ENCODE measurements around the gene PSPN. TPM values are rescaled to one million over a fixed set of nuclear protein-coding genes. Genes with fewer than 3 reads are reported as not detected.

Gene PSPN
- total RNA-seq, 1 experiment from 2014 or later: 1.6 TPM

DNA sequence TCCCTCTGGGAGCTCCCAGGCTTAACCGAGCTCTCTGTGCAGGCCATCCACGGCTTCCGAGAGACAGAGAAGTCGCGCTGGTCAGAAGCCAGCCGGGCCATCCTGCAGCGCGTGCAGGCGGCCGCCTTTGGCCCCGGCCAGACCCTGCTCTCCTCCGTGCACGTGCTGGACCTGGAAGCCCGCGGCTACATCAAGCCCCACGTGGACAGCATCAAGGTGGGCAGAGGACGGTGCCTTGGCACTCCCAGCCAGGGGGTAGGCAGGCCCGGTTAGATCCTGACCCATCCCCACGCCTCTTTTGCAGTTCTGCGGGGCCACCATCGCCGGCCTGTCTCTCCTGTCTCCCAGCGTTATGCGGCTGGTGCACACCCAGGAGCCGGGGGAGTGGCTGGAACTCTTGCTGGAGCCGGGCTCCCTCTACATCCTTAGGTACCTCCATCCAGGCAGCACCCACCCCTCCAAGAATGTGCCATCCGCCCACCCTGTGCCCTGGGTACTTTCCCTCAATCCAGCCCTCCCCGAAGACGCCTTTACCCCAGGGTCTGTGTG lies 1.5 kb downstream of the PSPN start:
- in situ Hi-C loops (cut with HindIII; ENCODE audit: low pct_unique_long_range_greater_than_20kb, low sequenced_read_pairs) (no loop called here), intact Hi-C loops (cut with micrococcal nuclease; ENCODE audit: unreplicated experiment) (no loop called here)
- Histone ChIP-seq H3K36me3 (ENCODE audit: control insufficient read depth, insufficient read depth, low read length) (no peaks in the 10 kb centered on the region), H3K4me1 (ENCODE audit: control insufficient read depth, insufficient read depth, low read length) (peaks cover 2% of the 10 kb centered on the region), H3K27me3 (ENCODE audit: control insufficient read depth, insufficient read depth, low read length) (no peaks in the 10 kb centered on the region), H3K9me3 (ENCODE audit: control insufficient read depth, insufficient read depth, low read depth, low read length) (no peaks in the 10 kb centered on the region), H3K4me3 (ENCODE audit: low read depth in 2 of 2, low read length in 2 of 2) (peak overlapping the region; percentile 38 to 53; a peak in 2 of 4 replicates), H3K27ac (ENCODE audit: low read length) (peak overlapping the region; percentile 74)
- POLR2A ChIA-PET: no interaction called here
- DNase-seq (ENCODE audit: low read depth, low spot score) (no peak), ATAC-seq (no peak)
- no peak for TF ChIP-seq TCF7L2 (IDR thresholded peaks at IDR 0.05; ENCODE audit: low read depth, low read length)
- no peak for TF ChIP-seq POLR2AphosphoS5 (IDR thresholded peaks at IDR 0.05; ENCODE audit: low read depth, low read length)
- no peak for TF ChIP-seq SIN3A (IDR thresholded peaks at IDR 0.05; ENCODE audit: borderline replicate concordance, insufficient read depth, low read depth, low read length)
- TF ChIP-seq, protein P1, sequence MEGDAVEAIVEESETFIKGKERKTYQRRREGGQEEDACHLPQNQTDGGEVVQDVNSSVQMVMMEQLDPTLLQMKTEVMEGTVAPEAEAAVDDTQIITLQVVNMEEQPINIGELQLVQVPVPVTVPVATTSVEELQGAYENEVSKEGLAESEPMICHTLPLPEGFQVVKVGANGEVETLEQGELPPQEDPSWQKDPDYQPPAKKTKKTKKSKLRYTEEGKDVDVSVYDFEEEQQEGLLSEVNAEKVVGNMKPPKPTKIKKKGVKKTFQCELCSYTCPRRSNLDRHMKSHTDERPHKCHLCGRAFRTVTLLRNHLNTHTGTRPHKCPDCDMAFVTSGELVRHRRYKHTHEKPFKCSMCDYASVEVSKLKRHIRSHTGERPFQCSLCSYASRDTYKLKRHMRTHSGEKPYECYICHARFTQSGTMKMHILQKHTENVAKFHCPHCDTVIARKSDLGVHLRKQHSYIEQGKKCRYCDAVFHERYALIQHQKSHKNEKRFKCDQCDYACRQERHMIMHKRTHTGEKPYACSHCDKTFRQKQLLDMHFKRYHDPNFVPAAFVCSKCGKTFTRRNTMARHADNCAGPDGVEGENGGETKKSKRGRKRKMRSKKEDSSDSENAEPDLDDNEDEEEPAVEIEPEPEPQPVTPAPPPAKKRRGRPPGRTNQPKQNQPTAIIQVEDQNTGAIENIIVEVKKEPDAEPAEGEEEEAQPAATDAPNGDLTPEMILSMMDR (IDR thresholded peaks at IDR 0.05): no peak
- TF ChIP-seq, protein P2, sequence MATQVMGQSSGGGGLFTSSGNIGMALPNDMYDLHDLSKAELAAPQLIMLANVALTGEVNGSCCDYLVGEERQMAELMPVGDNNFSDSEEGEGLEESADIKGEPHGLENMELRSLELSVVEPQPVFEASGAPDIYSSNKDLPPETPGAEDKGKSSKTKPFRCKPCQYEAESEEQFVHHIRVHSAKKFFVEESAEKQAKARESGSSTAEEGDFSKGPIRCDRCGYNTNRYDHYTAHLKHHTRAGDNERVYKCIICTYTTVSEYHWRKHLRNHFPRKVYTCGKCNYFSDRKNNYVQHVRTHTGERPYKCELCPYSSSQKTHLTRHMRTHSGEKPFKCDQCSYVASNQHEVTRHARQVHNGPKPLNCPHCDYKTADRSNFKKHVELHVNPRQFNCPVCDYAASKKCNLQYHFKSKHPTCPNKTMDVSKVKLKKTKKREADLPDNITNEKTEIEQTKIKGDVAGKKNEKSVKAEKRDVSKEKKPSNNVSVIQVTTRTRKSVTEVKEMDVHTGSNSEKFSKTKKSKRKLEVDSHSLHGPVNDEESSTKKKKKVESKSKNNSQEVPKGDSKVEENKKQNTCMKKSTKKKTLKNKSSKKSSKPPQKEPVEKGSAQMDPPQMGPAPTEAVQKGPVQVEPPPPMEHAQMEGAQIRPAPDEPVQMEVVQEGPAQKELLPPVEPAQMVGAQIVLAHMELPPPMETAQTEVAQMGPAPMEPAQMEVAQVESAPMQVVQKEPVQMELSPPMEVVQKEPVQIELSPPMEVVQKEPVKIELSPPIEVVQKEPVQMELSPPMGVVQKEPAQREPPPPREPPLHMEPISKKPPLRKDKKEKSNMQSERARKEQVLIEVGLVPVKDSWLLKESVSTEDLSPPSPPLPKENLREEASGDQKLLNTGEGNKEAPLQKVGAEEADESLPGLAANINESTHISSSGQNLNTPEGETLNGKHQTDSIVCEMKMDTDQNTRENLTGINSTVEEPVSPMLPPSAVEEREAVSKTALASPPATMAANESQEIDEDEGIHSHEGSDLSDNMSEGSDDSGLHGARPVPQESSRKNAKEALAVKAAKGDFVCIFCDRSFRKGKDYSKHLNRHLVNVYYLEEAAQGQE (IDR thresholded peaks at IDR 0.05; ENCODE audit: insufficient read depth in 1 of 2, low read depth in 2 of 2, low read length in 1 of 2): no peak
- CTCF ChIA-PET: no interaction called here
- TSS peak; percentile 88 for BruUV-seq (replicated peaks)

DNA sequence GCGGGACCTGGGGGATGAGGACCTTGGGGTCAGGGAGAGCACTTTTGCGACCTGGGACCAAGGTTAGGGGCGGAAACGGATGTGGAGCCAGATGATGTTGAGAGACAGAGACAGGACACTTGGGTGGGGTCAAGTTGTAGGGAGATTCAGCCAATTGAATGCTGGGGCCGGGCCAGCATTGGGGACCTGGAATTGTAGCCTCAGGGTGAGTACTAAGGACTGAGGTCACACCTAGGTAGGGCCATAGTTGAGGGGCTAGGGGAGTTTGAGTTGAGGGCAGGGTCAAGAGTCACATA lies 2.0 kb downstream of the PSPN start:
- in situ Hi-C loops (cut with HindIII; ENCODE audit: low pct_unique_long_range_greater_than_20kb, low sequenced_read_pairs): no loop called here
- no peaks in the 10 kb centered on the region for H3K36me3 ChIP-seq (ENCODE audit: control insufficient read depth, insufficient read depth, low read length)
- H3K4me1 ChIP-seq (ENCODE audit: control insufficient read depth, insufficient read depth, low read length): peaks cover 2% of the 10 kb centered on the region
- DNase-seq (ENCODE audit: low read depth, low spot score) (no peak), ATAC-seq (no peak)
- no peaks in the 10 kb centered on the region for H3K9me3 ChIP-seq (ENCODE audit: control insufficient read depth, insufficient read depth, low read depth, low read length)
- ChIA-PET CTCF (no interaction called here), POLR2A (no interaction called here)
- intact Hi-C loops (cut with micrococcal nuclease; ENCODE audit: unreplicated experiment): no loop called here
- BruUV-seq (replicated peaks): no TSS peak
- TF ChIP-seq SIN3A (IDR thresholded peaks at IDR 0.05; ENCODE audit: borderline replicate concordance, insufficient read depth, low read depth, low read length): no peak
- no peak for TF ChIP-seq TCF7L2 (IDR thresholded peaks at IDR 0.05; ENCODE audit: low read depth, low read length)
- no peak for TF ChIP-seq POLR2AphosphoS5 (IDR thresholded peaks at IDR 0.05; ENCODE audit: low read depth, low read length)
- TF ChIP-seq, protein P1 (IDR thresholded peaks at IDR 0.05): no peak
- TF ChIP-seq, protein P2 (IDR thresholded peaks at IDR 0.05; ENCODE audit: insufficient read depth in 1 of 2, low read depth in 2 of 2, low read length in 1 of 2): no peak
- H3K4me3 ChIP-seq (ENCODE audit: low read depth in 2 of 2, low read length in 2 of 2): peak overlapping the region; percentile 38 to 53
- peak overlapping the region; percentile 74 for H3K27ac ChIP-seq (ENCODE audit: low read length)
- H3K27me3 ChIP-seq (ENCODE audit: control insufficient read depth, insufficient read depth, low read length): no peaks in the 10 kb centered on the region

All from Panc1 (cell line).